Stimulated activated CD8-positive, alpha-beta memory T cell treated with anti-CD3 and anti-CD28 coated beads, Interleukin-7, amount 100 ng/mL, for 48 hours (primary cell): Measurements from ENCODE around the gene PRLR.
"Not testable (repeated sequence)": the region's sequence is repeated elsewhere in the genome, so short reads cannot be mapped to it uniquely, and the experiment has no call there.

Experiments
- DNase-seq, 2 donors: peaks; one replicate each; pipeline ENCODE4 v3.0.0-alpha.2; 2020; ENCODE audit warnings: low read depth in 1 of 2; ENCODE audit errors: extremely low read depth in 1 of 2

The PRLR gene

GRCh38 chr5:35198686-35199085 is 31.6 kb downstream of the PRLR start:
- DNase-seq: no peak

GRCh38 chr5:35198075-35198474 is 32.2 kb downstream of the PRLR start:
- no peak for DNase-seq

DNA sequence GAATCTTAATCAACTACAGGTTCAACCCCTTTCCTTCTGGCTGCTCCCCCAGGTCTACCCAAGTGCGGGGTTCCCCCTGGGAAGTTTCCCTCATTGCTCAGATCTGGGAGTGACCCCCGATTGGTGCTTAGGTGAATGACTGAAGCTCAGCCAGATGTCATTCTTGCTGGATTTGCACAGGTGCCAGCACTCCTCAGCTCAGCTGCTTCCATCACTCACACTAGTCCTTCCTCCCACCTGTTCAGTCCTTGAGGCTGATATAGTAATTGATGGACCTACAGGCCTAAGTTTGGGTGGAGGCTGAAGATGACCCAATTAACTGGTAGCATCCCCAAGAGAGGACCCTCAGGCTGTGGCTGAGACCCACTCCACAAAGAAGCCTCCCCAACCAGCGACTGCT is 32.9 kb downstream of the PRLR start:
- DNase-seq: no peak

GRCh38 chr5:35195472-35195852 is 34.8 kb downstream of the PRLR start:
- no peak for DNase-seq

DNA sequence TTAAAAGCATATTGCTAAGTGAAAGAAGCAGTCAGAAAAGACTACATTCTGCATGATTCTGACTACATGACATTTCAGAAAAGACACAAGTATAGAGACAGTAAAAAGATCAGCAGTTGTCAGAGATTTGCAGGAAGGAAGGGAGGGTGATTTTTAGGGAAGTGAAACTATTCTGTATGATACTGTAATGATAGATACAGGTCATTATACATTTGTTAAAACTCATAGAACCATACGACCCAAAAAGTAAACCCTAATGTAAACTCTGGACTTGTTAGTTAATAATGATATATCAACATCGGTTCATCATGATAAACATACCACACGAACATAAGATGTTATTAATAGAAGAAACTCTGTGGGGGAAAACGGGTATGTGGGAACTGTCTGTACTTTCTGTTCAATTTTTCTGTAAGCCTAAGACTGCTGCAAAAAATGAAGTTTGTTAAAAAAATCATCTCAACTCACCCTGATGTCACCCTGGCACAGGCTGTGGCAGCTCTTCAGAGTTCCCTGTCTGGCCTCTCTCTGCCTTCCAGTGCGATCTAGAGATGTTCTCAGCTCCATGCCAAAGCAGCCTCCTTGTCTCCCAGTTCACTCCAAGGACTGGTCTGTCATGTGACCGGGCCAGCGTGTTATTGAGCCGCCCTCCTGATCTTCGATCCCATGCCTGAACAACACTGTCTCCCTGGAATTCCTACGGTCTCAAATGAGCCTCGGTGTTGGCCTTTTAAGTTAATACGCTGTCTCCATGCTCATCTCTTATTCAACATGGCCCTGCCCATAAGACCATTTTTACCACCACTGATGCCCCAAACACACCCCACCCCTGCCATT is 35.4 kb downstream of the PRLR start:
- DNase-seq: no peak

DNA sequence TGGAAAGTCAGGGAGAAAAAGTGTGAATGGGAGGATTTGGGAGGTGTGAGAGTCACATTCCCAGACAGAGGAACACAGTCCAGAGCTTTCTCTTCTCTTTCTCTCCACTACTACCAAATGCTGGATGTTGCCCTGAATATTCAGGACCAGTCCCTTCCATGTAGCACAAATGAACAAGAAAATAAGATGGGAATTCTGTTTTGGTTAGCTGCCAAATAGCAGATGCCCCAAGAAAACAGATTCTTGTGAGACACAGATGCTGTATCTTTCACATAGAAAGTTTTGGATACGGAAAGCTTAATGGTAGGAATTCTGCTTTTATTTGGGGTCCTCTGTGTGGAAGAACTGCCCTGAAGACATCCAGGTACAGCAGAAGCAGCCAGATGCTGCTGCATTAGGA is 37.8 kb downstream of the PRLR start:
- DNase-seq: no peak

DNA sequence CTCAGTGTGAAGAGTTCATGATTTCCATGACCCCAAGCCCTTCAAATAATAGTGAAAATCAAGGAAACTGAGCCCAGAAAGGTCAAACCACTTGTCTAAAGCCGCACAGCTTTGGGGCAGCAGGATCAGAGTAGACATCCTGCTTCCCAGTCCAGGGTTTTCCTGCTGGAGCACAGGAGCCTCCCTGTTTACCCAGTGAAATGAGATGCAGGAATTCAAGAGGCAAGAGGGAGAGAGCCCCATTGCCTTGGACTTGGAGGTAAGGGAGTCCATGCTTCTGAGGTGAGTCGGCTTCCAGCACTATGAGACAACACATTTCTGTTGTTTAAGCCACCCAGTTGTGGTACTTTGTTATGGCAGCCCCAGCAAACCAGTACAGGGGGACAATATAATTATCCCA is 40.5 kb downstream of the PRLR start:
- DNase-seq: not testable (repeated sequence)

DNA sequence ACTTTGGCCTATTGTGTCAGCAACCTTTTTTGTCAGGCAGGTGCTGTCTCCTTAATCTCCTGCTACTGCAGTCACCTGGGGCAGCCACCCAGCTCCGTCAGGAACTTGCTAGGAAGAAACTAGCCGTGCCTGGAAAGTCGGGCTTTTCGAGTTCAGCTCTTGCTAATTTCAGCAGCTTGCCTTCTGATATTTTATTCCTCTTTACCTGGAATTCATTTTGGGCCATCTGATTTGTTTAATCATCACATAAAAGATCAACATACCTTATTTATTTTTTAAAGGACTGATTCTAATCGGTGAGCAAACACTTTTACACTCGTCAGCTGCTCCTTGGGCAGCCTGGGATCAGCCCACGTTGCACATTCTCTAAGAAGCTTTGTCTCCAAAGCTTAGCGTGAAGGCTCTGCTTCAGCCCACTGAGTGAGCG is 42.2 kb downstream of the PRLR start:
- no peak for DNase-seq

- not testable (repeated sequence) for DNase-seq
Observed at GRCh38 chr5:35187621-35188020, 42.7 kb downstream of the PRLR start.

GRCh38 chr5:35186749-35187148 is 43.5 kb downstream of the PRLR start:
- no peak for DNase-seq

DNA sequence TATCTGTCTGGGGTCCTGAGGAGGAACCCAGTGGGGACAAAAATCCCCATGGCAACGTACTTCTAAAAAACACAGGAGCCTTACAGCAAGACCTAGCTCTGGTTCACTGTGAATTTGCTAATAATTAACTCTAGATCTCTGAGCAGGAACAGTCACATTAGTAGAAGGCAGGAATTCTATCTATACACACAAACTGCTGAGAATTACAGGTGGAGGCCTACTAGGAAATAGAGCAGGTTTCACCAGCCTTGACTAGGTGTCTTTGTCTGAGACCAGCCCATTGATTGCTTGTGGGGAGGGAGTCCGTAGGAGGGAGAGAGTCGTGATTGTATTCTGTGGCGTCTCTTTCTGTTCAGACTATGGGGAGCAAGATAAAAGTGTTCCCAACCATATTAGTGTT is 44.8 kb downstream of the PRLR start:
- DNase-seq: no peak

- DNase-seq: no peak
Observed at GRCh38 chr5:35183556-35183955, 46.7 kb downstream of the PRLR start.

DNA sequence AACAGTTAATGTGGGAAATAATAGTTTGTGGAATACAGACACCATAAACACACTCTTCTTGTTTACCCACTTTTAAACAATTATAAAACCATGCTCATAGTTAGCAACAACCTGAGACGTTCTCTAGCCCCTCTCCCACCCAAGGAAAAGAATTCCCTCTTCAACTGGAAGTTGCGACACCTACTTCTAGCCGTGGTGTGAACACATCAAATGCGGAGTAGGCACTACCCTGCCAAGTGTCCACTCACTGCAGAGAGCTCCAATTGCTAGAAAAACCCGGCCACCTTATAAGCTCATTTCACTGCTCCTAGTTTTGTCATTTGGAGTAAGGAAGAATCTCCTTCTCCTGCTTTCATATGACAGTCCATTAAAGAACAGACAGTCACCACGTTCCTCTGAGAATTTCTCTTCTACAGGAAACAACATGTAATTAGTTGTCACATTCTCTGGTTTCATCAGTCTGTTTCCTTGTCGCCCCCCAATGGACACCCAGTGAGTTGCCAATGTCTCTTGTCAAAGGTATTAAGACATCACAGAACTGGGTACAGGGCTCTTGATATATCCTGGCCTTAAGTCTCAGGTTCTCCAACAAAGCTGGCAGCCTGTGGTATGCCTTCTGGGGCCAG is 47.3 kb downstream of the PRLR start:
- DNase-seq: peak in 1 of 2 donors; percentile 14

GRCh38 chr5:35182486-35182885 is 47.8 kb downstream of the PRLR start:
- DNase-seq: no peak

DNA sequence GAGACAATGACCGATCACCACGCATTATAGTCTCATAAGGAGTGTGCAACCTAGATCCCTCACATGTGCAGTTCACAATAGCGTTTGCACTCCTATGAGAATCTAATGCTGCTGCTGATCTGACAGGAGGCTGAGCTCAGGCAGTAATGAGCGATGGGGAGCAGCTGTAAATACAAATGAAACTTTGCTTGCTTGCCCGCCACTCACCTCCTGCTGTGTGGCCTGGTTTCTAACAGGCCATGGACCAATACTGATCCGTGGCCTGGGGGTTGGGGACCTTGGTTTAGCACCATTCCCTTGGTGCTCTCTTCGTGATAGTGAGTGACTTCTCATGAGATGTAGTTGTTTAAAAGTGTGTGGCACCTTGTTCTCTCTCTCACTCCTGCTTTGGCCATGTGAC is 50.2 kb downstream of the PRLR start:
- DNase-seq: no peak

GRCh38 chr5:35177783-35178182 is 52.5 kb downstream of the PRLR start:
- DNase-seq: no peak

DNA sequence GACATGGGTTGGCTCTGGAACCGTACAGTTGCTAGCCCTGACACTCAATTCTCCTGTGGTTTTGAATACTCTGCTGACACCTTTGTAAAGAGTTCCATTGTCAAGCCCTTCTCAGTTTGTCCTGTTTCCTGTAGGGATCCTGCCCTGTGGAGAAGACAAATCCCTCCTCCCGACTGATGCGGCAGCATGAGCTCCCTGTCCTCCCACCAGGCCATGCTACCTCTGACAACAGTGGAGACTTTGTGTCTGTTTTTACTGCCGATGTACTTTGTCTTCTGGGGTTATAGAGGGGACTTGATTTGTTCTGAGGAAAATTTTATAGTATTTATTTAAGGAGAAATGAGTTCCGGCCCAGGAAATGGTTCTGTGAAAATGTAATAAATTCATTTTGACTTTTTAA is 57.8 kb downstream of the PRLR start:
- no peak for DNase-seq

GRCh38 chr5:35171991-35172390 is 58.3 kb downstream of the PRLR start:
- DNase-seq: no peak

DNA sequence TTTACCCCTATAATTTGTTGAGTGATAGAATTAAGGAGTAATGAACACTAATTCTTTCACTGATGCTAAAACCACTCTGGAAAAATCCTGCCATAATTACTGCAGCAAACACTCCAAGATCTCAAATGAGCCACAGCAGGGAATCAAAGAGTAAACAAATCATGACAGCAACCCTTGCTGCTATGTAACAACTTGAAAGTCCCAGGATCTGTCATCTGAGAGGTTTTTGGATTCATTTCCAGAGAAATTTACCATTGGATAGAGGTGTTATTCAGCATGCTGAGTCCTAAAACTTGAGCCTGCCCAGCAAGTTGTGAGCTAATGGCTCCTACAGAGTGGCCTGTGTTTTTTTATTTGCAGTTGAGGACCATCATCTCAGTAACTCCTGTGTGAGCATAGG is 59.2 kb downstream of the PRLR start:
- DNase-seq: no peak

DNA sequence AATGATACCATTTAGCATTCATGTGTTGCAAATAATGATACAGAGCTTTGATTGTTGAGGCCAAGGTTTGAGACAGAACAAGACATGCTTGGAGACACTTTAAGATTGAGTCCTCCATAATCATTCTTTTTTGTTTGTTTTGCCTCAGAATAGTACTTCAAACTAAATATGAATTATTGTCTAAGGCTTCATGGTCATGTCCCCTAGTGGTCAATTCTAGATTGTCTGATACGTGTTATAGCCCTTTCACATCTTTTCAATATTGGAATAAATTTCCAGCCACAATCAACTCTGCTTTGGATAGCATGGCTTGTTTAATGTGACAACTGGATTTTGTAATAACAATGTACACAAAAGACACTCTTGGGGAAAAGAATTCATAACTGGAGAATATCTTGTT is 64.2 kb downstream of the PRLR start:
- DNase-seq: no peak

- DNase-seq: no peak
Observed at GRCh38 chr5:35164860-35165542, 65.3 kb downstream of the PRLR start.

- no peak for DNase-seq
Observed at GRCh38 chr5:35163710-35164033, 66.6 kb downstream of the PRLR start.
